WTC11 (cell line): ENCODE data around the gene PRSS53. TPM values are rescaled to one million over a fixed set of nuclear protein-coding genes. Genes with fewer than 3 reads are reported as not detected.

Experiments
- ATAC-seq: fragments of 200-7000 bp; cut with Tn5 transposase; 2 replicates; pipeline ENCODE4 v1.10.0; 2021; ENCODE audit warnings: mild to moderate bottlenecking, moderate library complexity
- CTCF ChIA-PET: fragments of 300-600 bp; sonication (Branson Sonifier 250); formaldehyde crosslinking; loops from one replicate; lab custom pipeline; 2021; ENCODE audit warnings: antibody characterized with exemption; lab: Charles Lee
- POLR2A ChIA-PET: fragments of 350-600 bp; sonication (Branson Sonifier 250); formaldehyde crosslinking; loops from one replicate; lab custom pipeline; 2021; ENCODE audit warnings: antibody characterized with exemption; lab: Charles Lee
- DNase-seq: peaks from one replicate; pipeline ENCODE4 v3.0.0; 2021; ENCODE audit warnings: low spot score
- H3K27ac Mint-ChIP-seq: 2 replicates; pipeline ENCODE4 v1.8.0; 2021; ENCODE audit warnings: mixed read lengths
- H3K27me3 Mint-ChIP-seq: 2 replicates; pipeline ENCODE4 v1.8.0; 2021; ENCODE audit warnings: low read depth, mild to moderate bottlenecking, moderate library complexity, mixed read lengths
- H3K36me3 Mint-ChIP-seq: 2 replicates; pipeline ENCODE4 v1.8.0; 2021; ENCODE audit warnings: mixed read lengths
- H3K4me1 Mint-ChIP-seq: 2 replicates; pipeline ENCODE4 v1.8.0; 2022; ENCODE audit warnings: mixed read lengths
- H3K4me3 Mint-ChIP-seq: 2 replicates; pipeline ENCODE4 v1.8.0; 2021; ENCODE audit warnings: mild to moderate bottlenecking, moderate library complexity, mixed read lengths
- H3K9me3 Mint-ChIP-seq: 2 replicates; pipeline ENCODE4 v1.8.0; 2021; ENCODE audit warnings: mixed read lengths
- AR ChIP-seq: fragments of 250-450 bp; sonication (Bioruptor Pico); IDR thresholded peaks from 2 replicates; pipeline ENCODE4 v1.9.0; 2021; ENCODE audit warnings: mild to moderate bottlenecking
- E2F1 ChIP-seq: sonication (generic); formaldehyde crosslinking; IDR thresholded peaks from 2 replicates; pipeline ENCODE4 v1.8.0; 2022; ENCODE audit warnings: mild to moderate bottlenecking, missing genetic modification reagents
- ETV6 ChIP-seq: sonication (generic); formaldehyde crosslinking; IDR thresholded peaks from 2 replicates; pipeline ENCODE4 v1.8.1; 2022; ENCODE audit warnings: mild to moderate bottlenecking, missing genetic modification reagents
- FOXJ3 ChIP-seq: sonication (generic); formaldehyde crosslinking; IDR thresholded peaks from 2 replicates; pipeline ENCODE4 v1.9.0; 2021; ENCODE audit warnings: missing genetic modification reagents, mild to moderate bottlenecking, borderline replicate concordance
- GABPB1 ChIP-seq: sonication (generic); formaldehyde crosslinking; IDR thresholded peaks from 2 replicates; pipeline ENCODE4 v1.8.1; 2023; ENCODE audit warnings: mild to moderate bottlenecking, missing genetic modification reagents
- HMGXB4 ChIP-seq: sonication (generic); formaldehyde crosslinking; IDR thresholded peaks from 2 replicates; pipeline ENCODE4 v1.8.1; 2023; ENCODE audit warnings: mild to moderate bottlenecking, moderate library complexity, missing genetic modification reagents
- NFATC4 ChIP-seq: fragments of 250-450 bp; sonication (Bioruptor Pico); IDR thresholded peaks from 2 replicates; pipeline ENCODE4 v1.9.0; 2021; ENCODE audit warnings: mild to moderate bottlenecking
- PREB ChIP-seq: sonication (generic); formaldehyde crosslinking; IDR thresholded peaks from 2 replicates; pipeline ENCODE4 v1.8.1; 2022; ENCODE audit warnings: mild to moderate bottlenecking, missing genetic modification reagents, moderate library complexity, borderline replicate concordance
- PRRX2 ChIP-seq: fragments of 250-450 bp; sonication (Bioruptor Pico); IDR thresholded peaks from 2 replicates; pipeline ENCODE4 v1.8.0; 2021; ENCODE audit warnings: mild to moderate bottlenecking
- SP1 ChIP-seq: sonication (generic); formaldehyde crosslinking; conservative IDR thresholded peaks from 2 replicates; pipeline ENCODE4 v1.8.1; 2022; ENCODE audit warnings: missing genetic modification reagents
- ZNF219 ChIP-seq: sonication (generic); formaldehyde crosslinking; IDR thresholded peaks from 2 replicates; pipeline ENCODE4 v1.8.0; 2023; ENCODE audit warnings: missing genetic modification reagents, mild to moderate bottlenecking, borderline replicate concordance
- ZNF425 ChIP-seq: fragments of 250-450 bp; sonication (Bioruptor Pico); conservative IDR thresholded peaks from 2 replicates; pipeline ENCODE4 v1.9.0; 2021; ENCODE audit warnings: mild to moderate bottlenecking
- ZSCAN18 ChIP-seq: fragments of 250-450 bp; sonication (Bioruptor Pico); IDR thresholded peaks from 2 replicates; pipeline ENCODE4 v2.1.2; 2022; ENCODE audit warnings: mild to moderate bottlenecking, moderate library complexity
- total RNA-seq: library from RNA; stranded (reverse); gene quantifications from 3 replicates; pipeline ENCODE4 v1.2.3, GENCODE V29; 2021

Gene PRSS53
- total RNA-seq, 1 experiment from 2014 or later, result 4.9 TPM

- CTCF ChIA-PET, result interaction anchor here (1.6 kb wide), 1 partner anchor 64 kb away, joined by 8 read pairs; no protein-coding TSS in a partner anchor
- POLR2A ChIA-PET, result no interaction called here
- ATAC-seq (no peak), DNase-seq (no peak)
- no peaks in the 10 kb centered on the region for H3K9me3 Mint-ChIP-seq
- peaks cover 30% of the 10 kb centered on the region for H3K36me3 Mint-ChIP-seq
- H3K27me3 Mint-ChIP-seq, result no peaks in the 10 kb centered on the region
- no peak overlapping the region for H3K4me3 Mint-ChIP-seq
- peaks cover 7% of the 10 kb centered on the region for H3K4me1 Mint-ChIP-seq
- TF ChIP-seq PRRX2 (no peak), ETV6 (CRISPR knock-in tag) (no peak), AR (no peak), NFATC4 (CRISPR knock-in tag) (no peak), E2F1 (CRISPR knock-in tag) (no peak), PREB (CRISPR knock-in tag) (no peak), FOXJ3 (no peak), ZNF425 (no peak), GABPB1 (CRISPR knock-in tag) (no peak)
- H3K27ac Mint-ChIP-seq, result no peak overlapping the region
Observed at GRCh38 chr16:31078597-31079341, 10.0 kb downstream of the PRSS53 start.

GRCh38 chr16:31077592-31078396 lies 10.9 kb downstream of the PRSS53 start:
- H3K27ac Mint-ChIP-seq, result no peak overlapping the region
- peaks cover 30% of the 10 kb centered on the region for H3K36me3 Mint-ChIP-seq
- DNase-seq (no peak), ATAC-seq (no peak)
- H3K4me1 Mint-ChIP-seq, result peaks cover 7% of the 10 kb centered on the region
- H3K4me3 Mint-ChIP-seq, result no peak overlapping the region
- TF ChIP-seq HMGXB4 (CRISPR knock-in tag) (no peak), SP1 (CRISPR knock-in tag) (no peak), NFATC4 (CRISPR knock-in tag) (no peak), ZSCAN18 (CRISPR knock-in tag) (no peak), ZNF219 (CRISPR knock-in tag) (no peak)
- TF ChIP-seq, all 79 proteins: peak for 0
- H3K9me3 Mint-ChIP-seq, result no peaks in the 10 kb centered on the region
- POLR2A ChIA-PET, result interaction anchor here (0.6 kb wide), 1 partner anchor 77 kb away, joined by 3 read pairs; no protein-coding TSS in a partner anchor
- CTCF ChIA-PET, result no interaction called here
- H3K27me3 Mint-ChIP-seq, result no peaks in the 10 kb centered on the region
